Hepatocyte (in vitro differentiated cells): ENCODE data around the gene CRYBG2. TPM values are rescaled to one million over a fixed set of nuclear protein-coding genes. Genes with fewer than 3 reads are reported as not detected.

Experiments
- DNase-seq: peaks from one replicate; pipeline ENCODE4 v3.0.0-alpha.2; 2016; ENCODE audit warnings: low spot score
- H2AFZ ChIP-seq: fragments of 200-600 bp; sonication (generic); 2 replicates; pipeline ENCODE4 v1.6.0; 2016; ENCODE audit warnings: antibody characterized with exemption, mild to moderate bottlenecking
- H3K27ac ChIP-seq: fragments of 200-600 bp; sonication (generic); 2 replicates; pipeline ENCODE4 v1.5.1; 2016; ENCODE audit warnings: mild to moderate bottlenecking
- H3K27me3 ChIP-seq: fragments of 200-600 bp; sonication (generic); 2 replicates; pipeline ENCODE4 v1.6.1; 2016
- H3K36me3 ChIP-seq: fragments of 200-600 bp; sonication (generic); replicated peaks from 2 replicates; pipeline ENCODE4 v1.5.1; 2016; ENCODE audit warnings: low read depth; ENCODE audit not compliant: insufficient read depth
- H3K4me1 ChIP-seq: fragments of 200-600 bp; sonication (generic); 2 replicates; pipeline ENCODE4 v1.5.1; 2016; ENCODE audit warnings: mild to moderate bottlenecking, moderate library complexity; ENCODE audit not compliant: insufficient read depth
- H3K4me2 ChIP-seq: fragments of 200-600 bp; sonication (generic); 2 replicates; pipeline ENCODE4 v1.6.0; 2016
- H3K4me3 ChIP-seq: fragments of 200-600 bp; sonication (generic); 2 replicates; pipeline ENCODE4 v1.5.1; 2016; ENCODE audit warnings: mild to moderate bottlenecking
- H3K79me2 ChIP-seq: fragments of 200-600 bp; sonication (generic); 2 replicates; pipeline ENCODE4 v1.6.0; 2017; ENCODE audit warnings: mild to moderate bottlenecking
- H3K9me2 ChIP-seq: fragments of 200-600 bp; sonication (generic); replicated peaks from 2 replicates; pipeline ENCODE4 v1.6.0; 2017; ENCODE audit warnings: mild to moderate bottlenecking; ENCODE audit not compliant: insufficient read depth
- H3K9me3 ChIP-seq: fragments of 200-600 bp; sonication (generic); 2 replicates; pipeline ENCODE4 v1.5.1; 2016; ENCODE audit warnings: low read depth, mild to moderate bottlenecking
- H4K20me1 ChIP-seq: fragments of 200-600 bp; sonication (generic); 2 replicates; pipeline ENCODE4 v1.6.0; 2016; ENCODE audit warnings: mild to moderate bottlenecking; ENCODE audit not compliant: insufficient read depth, poor library complexity, severe bottlenecking
- CTCF ChIP-seq: fragments of 200-600 bp; sonication (generic); IDR thresholded peaks from 2 replicates; pipeline ENCODE4 v1.5.1; 2016; ENCODE audit warnings: antibody characterized with exemption, mild to moderate bottlenecking; ENCODE audit not compliant: poor library complexity
- EZH2 ChIP-seq: fragments of 200-600 bp; sonication (generic); IDR thresholded peaks from 2 replicates; pipeline ENCODE4 v1.6.1; 2016; ENCODE audit warnings: antibody characterized with exemption, mild to moderate bottlenecking, borderline replicate concordance
- EZH2phosphoT487 ChIP-seq: fragments of 200-600 bp; sonication (generic); IDR thresholded peaks from one replicate; pipeline ENCODE4 v1.6.1; 2018; ENCODE audit warnings: antibody characterized with exemption, mild to moderate bottlenecking, low read depth, moderate library complexity; ENCODE audit not compliant: unreplicated experiment, severe bottlenecking
- WGBS: methylation state at CpG from one replicate; pipeline ENCODE4 v1.1.6; 2016; ENCODE audit warnings: low lambda C conversion rate; ENCODE audit errors: missing lambda C conversion rate; 5-methylcytosine and 5-hydroxymethylcytosine counted together
- polyA plus RNA-seq: library from polyadenylated mRNA; unstranded; fragments of >200 nt; fragmentation: Nextera tagmentation; extraction: Ambion mirVana; gene quantifications from 2 replicates; pipeline ENCODE4 v1.2.1, GENCODE V29; 2016
- total RNA-seq: library from RNA; depleted of rRNA; stranded (reverse); fragments of >200 nt; gene quantifications from 2 replicates; pipeline ENCODE4 v1.2.3, GENCODE V29; 2014

The CRYBG2 gene
- total RNA-seq: 7.1 and 15.6 TPM in 2 replicates
- 20.1 and 21.6 TPM in 2 replicates for polyA plus RNA-seq

- peaks cover 39% of the 10 kb centered on the region for H3K4me1 ChIP-seq
Measured at GRCh38 chr1:26353976-26354820, at the start of gene CRYBG2. TSS of gene CRYBG2 (minus strand) at chr1:26354130. CDS start at chr1:26346657, 7,473 bp downstream.

GRCh38 chr1:26403656-26404055 is 49.7 kb upstream of the CRYBG2 start:
- Histone ChIP-seq H3K9me2 (no peaks in the 10 kb centered on the region), H3K4me1 (no peaks in the 10 kb centered on the region), H3K9me3 (no peaks in the 10 kb centered on the region), H3K27me3 (peaks cover under 1% of the 10 kb centered on the region), H2AFZ (no peak overlapping the region), H3K79me2 (no peaks in the 10 kb centered on the region), H3K4me3 (no peak overlapping the region), H3K36me3 (no peaks in the 10 kb centered on the region), H4K20me1 (no peaks in the 10 kb centered on the region), H3K4me2 (no peak overlapping the region), H3K27ac (no peak overlapping the region)
- no peak for DNase-seq
- TF ChIP-seq EZH2 (no peak), CTCF (no peak), EZH2phosphoT487 (no peak)
- 56% methylated on average over 4 of the region's 4 CpGs for WGBS

More at GRCh38 chr1:26353976-26354820, at the start of gene CRYBG2:
- no peak for TF ChIP-seq EZH2phosphoT487
- no peak for TF ChIP-seq CTCF
- TF ChIP-seq EZH2: no peak
- Histone ChIP-seq H3K4me3 (no peak within 1 kb of the TSS), H3K4me2 (peak within 1 kb of the TSS; percentile 70), H3K9me3 (no peaks in the 10 kb centered on the region), H3K27me3 (no peaks in the 10 kb centered on the region), H2AFZ (no peak within 1 kb of the TSS), H3K27ac (peak within 1 kb of the TSS; percentile 100), H3K36me3 (no peaks in the 10 kb centered on the region), H4K20me1 (no peaks in the 10 kb centered on the region), H3K79me2 (peaks cover 11% of the 10 kb centered on the region), H3K9me2 (no peaks in the 10 kb centered on the region)
- 61% methylated on average over 21 of the region's 21 CpGs for WGBS
- DNase-seq: peak; percentile 87

GRCh38 chr1:26401891-26402290 is 48.0 kb upstream of the CRYBG2 start:
- TF ChIP-seq CTCF (no peak), EZH2phosphoT487 (no peak), EZH2 (no peak)
- Histone ChIP-seq H3K4me2 (no peak overlapping the region), H3K27me3 (no peaks in the 10 kb centered on the region), H3K79me2 (no peaks in the 10 kb centered on the region), H2AFZ (no peak overlapping the region), H3K36me3 (no peaks in the 10 kb centered on the region), H3K4me3 (no peak overlapping the region), H4K20me1 (no peaks in the 10 kb centered on the region), H3K9me3 (no peaks in the 10 kb centered on the region), H3K4me1 (no peaks in the 10 kb centered on the region), H3K27ac (no peak overlapping the region), H3K9me2 (no peaks in the 10 kb centered on the region)
- DNase-seq: no peak
- WGBS: 83% methylated on average over 3 of the region's 3 CpGs
